ENCODE data around the gene SKIDA1.

DNA sequence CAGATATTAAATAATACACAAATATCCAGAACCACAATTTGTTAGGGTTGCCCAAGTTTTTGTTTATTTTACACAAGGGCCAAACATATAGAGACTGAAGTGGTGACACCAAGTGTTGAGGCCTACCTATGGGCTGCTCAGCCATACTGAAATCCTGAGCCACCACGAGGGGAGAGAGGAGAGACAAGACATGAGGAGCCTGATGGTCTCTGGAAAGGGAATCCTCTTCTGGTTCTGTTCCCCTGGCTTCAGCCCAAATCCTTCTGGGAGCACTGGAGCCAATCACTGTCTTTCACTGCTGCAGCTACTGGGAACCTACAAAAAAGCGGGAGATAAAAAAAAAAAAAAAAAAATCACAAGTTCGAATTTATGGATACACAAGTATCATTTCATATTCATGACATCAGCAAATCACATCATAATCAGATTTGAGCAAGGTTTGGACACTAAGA is 1.9 kb downstream of the SKIDA1 start:
- TF ChIP-seq, protein P1, sequence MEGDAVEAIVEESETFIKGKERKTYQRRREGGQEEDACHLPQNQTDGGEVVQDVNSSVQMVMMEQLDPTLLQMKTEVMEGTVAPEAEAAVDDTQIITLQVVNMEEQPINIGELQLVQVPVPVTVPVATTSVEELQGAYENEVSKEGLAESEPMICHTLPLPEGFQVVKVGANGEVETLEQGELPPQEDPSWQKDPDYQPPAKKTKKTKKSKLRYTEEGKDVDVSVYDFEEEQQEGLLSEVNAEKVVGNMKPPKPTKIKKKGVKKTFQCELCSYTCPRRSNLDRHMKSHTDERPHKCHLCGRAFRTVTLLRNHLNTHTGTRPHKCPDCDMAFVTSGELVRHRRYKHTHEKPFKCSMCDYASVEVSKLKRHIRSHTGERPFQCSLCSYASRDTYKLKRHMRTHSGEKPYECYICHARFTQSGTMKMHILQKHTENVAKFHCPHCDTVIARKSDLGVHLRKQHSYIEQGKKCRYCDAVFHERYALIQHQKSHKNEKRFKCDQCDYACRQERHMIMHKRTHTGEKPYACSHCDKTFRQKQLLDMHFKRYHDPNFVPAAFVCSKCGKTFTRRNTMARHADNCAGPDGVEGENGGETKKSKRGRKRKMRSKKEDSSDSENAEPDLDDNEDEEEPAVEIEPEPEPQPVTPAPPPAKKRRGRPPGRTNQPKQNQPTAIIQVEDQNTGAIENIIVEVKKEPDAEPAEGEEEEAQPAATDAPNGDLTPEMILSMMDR (IDR thresholded peaks at IDR 0.05): no peak
- no peak for TF ChIP-seq POLR2A (IDR thresholded peaks at IDR 0.05)

Data from adrenal gland (tissue), 5 donors.